Measurements from ENCODE around the gene OBSCN.

The OBSCN gene

DNA sequence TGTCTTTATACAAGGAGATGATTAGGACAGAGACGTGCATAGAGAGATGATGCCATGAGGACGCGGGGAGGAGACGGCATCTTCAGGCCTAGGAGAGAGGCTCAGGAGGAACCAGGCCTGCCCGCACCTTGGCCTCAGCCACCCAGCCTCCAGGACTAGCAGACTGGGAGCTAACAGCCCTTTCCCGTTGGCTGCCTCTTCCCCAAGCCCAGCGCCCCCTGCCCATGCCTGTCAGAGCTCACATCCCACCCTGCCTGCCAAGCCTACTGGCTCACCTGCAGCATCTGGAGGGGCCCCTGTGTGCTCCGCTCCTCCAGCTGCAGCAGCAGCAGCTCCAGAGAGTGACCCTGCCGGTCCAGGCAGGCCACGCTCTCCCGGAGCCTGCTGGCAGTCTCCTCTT is 202.8 kb downstream of the OBSCN start:
- peaks cover 17% of the 10 kb centered on the region for H3K4me1 ChIP-seq (ENCODE audit: control insufficient read depth, insufficient read depth, low read length)
- H3K9ac ChIP-seq (ENCODE audit: low read length), result no peak overlapping the region
- H3K9me3 ChIP-seq (ENCODE audit: control insufficient read depth, low read length), result no peaks in the 10 kb centered on the region
- H3K4me3 ChIP-seq (ENCODE audit: low read length), result no peak overlapping the region
- peaks cover 13% of the 10 kb centered on the region for H3K27me3 ChIP-seq (ENCODE audit: control insufficient read depth, insufficient read depth, low read length)
- no peaks in the 10 kb centered on the region for H3K36me3 ChIP-seq (ENCODE audit: control insufficient read depth, insufficient read depth, low read length)

DNA sequence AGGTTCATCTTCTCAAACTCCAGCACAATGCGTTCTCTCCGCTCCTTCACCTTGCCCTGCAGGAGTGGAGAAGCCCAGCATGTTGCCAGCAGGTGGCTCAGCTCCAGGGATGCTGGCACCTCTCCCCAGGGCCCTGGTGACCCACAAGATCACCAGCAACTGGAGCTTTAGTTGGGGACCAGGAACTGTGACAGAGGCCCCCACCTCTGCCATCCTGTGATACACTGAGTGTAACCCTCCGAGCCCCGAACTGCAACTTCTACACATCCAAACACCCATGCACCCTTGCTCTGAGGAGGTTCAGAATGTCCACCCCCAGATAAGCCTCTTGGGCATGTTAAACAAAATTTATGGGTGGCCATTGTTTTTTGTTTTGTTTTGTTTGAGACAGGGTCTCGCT is 203.3 kb downstream of the OBSCN start:
- Histone ChIP-seq H3K27me3 (ENCODE audit: control insufficient read depth, insufficient read depth, low read length) (peaks cover 18% of the 10 kb centered on the region), H3K4me3 (ENCODE audit: low read length) (no peak overlapping the region), H3K9me3 (ENCODE audit: control insufficient read depth, low read length) (no peaks in the 10 kb centered on the region), H3K4me1 (ENCODE audit: control insufficient read depth, insufficient read depth, low read length) (peaks cover 20% of the 10 kb centered on the region), H3K36me3 (ENCODE audit: control insufficient read depth, insufficient read depth, low read length) (no peaks in the 10 kb centered on the region), H3K9ac (ENCODE audit: low read length) (no peak overlapping the region)

GRCh38 chr1:228411548-228412430 is 203.9 kb downstream of the OBSCN start:
- H3K4me1 ChIP-seq (ENCODE audit: control insufficient read depth, insufficient read depth, low read length), result peaks cover 22% of the 10 kb centered on the region
- H3K4me3 ChIP-seq (ENCODE audit: low read length), result no peak overlapping the region
- no peak overlapping the region for H3K9ac ChIP-seq (ENCODE audit: low read length)
- peaks cover 24% of the 10 kb centered on the region for H3K27me3 ChIP-seq (ENCODE audit: control insufficient read depth, insufficient read depth, low read length)
- H3K9me3 ChIP-seq (ENCODE audit: control insufficient read depth, low read length), result no peaks in the 10 kb centered on the region
- H3K36me3 ChIP-seq (ENCODE audit: control insufficient read depth, insufficient read depth, low read length), result no peaks in the 10 kb centered on the region

DNA sequence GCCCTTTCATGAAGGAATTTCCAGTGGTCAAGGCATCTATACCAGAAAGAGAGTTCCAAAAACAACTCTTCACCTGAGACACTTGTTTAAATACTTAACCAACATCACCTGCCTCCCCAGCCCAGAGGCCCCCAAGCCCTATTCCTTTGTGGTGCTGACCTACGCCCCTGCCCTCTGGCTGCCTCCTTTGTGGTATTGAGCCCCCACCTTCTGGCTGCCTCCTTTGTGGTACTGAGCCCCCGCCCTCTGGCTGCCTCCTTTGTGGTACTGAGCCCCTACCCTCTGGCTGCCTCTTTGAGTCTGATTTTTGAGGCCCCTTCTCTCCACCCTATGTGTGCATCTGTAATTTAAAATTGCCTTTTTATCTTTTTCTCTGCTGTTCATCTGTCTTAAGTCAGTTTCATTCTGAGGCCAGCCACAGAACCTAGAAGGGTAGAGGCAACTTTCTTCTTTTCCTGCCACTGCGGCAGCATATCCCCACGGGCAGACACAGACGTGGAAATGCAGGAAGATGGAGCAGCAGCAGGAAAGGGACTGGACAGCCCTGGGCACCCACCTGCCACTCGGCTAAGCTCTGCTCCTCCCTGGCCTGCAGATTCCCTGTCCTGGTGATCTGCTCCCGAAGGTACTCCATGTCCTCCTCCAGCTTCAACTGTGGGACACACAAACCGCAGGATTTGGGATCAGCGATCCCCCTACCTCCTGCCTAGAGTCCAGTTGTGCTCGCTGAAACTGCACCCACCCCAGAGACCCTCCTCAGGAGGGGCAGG is 205.6 kb downstream of the OBSCN start:
- Histone ChIP-seq H3K9ac (ENCODE audit: low read length) (no peak overlapping the region), H3K4me1 (ENCODE audit: control insufficient read depth, insufficient read depth, low read length) (peaks cover 21% of the 10 kb centered on the region), H3K36me3 (ENCODE audit: control insufficient read depth, insufficient read depth, low read length) (no peaks in the 10 kb centered on the region), H3K4me3 (ENCODE audit: low read length) (no peak overlapping the region), H3K9me3 (ENCODE audit: control insufficient read depth, low read length) (no peaks in the 10 kb centered on the region), H3K27me3 (ENCODE audit: control insufficient read depth, insufficient read depth, low read length) (peaks cover 41% of the 10 kb centered on the region)

- no peaks in the 10 kb centered on the region for H3K9me3 ChIP-seq (ENCODE audit: control insufficient read depth, low read length)
- no peak overlapping the region for H3K4me3 ChIP-seq (ENCODE audit: low read length)
- H3K27me3 ChIP-seq (ENCODE audit: control insufficient read depth, insufficient read depth, low read length), result peaks cover 42% of the 10 kb centered on the region
- H3K4me1 ChIP-seq (ENCODE audit: control insufficient read depth, insufficient read depth, low read length), result peaks cover 20% of the 10 kb centered on the region
- H3K36me3 ChIP-seq (ENCODE audit: control insufficient read depth, insufficient read depth, low read length), result no peaks in the 10 kb centered on the region
- H3K9ac ChIP-seq (ENCODE audit: low read length), result no peak overlapping the region
Measured at GRCh38 chr1:228414511-228415211, 206.8 kb downstream of the OBSCN start.

GRCh38 chr1:228415221-228415620 is 207.4 kb downstream of the OBSCN start:
- no peaks in the 10 kb centered on the region for H3K9me3 ChIP-seq (ENCODE audit: control insufficient read depth, low read length)
- H3K27me3 ChIP-seq (ENCODE audit: control insufficient read depth, insufficient read depth, low read length), result peaks cover 42% of the 10 kb centered on the region
- no peaks in the 10 kb centered on the region for H3K36me3 ChIP-seq (ENCODE audit: control insufficient read depth, insufficient read depth, low read length)
- H3K4me3 ChIP-seq (ENCODE audit: low read length), result no peak overlapping the region
- peaks cover 18% of the 10 kb centered on the region for H3K4me1 ChIP-seq (ENCODE audit: control insufficient read depth, insufficient read depth, low read length)
- H3K9ac ChIP-seq (ENCODE audit: low read length), result no peak overlapping the region

DNA sequence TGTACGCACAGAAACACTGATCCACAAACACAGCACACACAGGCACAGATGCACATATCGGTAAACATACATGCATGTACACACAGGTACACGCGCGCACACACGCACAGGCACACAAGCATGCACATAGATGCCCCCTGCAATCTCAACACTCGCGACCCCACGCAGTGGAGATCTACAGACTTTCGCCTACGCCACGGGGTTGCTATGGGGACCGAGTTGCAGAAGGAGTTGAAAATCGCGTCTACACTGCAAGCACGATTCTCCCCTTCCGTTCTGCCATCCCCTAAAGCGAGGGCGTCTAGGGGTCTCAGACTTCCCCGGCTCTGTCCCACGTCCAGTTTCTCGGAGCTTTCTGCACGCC is 208.0 kb downstream of the OBSCN start:
- no peaks in the 10 kb centered on the region for H3K36me3 ChIP-seq (ENCODE audit: control insufficient read depth, insufficient read depth, low read length)
- H3K9me3 ChIP-seq (ENCODE audit: control insufficient read depth, low read length), result no peaks in the 10 kb centered on the region
- peaks cover 42% of the 10 kb centered on the region for H3K27me3 ChIP-seq (ENCODE audit: control insufficient read depth, insufficient read depth, low read length)
- H3K4me1 ChIP-seq (ENCODE audit: control insufficient read depth, insufficient read depth, low read length), result peaks cover 18% of the 10 kb centered on the region
- no peak overlapping the region for H3K4me3 ChIP-seq (ENCODE audit: low read length)
- peak overlapping the region; percentile 29 for H3K9ac ChIP-seq (ENCODE audit: low read length)

- Histone ChIP-seq H3K9me3 (ENCODE audit: control insufficient read depth, low read length) (no peaks in the 10 kb centered on the region), H3K4me3 (ENCODE audit: low read length) (no peak within 1 kb of the TSS), H3K27me3 (ENCODE audit: control insufficient read depth, insufficient read depth, low read length) (peaks cover 42% of the 10 kb centered on the region), H3K36me3 (ENCODE audit: control insufficient read depth, insufficient read depth, low read length) (no peaks in the 10 kb centered on the region), H3K9ac (ENCODE audit: low read length) (peak within 1 kb of the TSS; percentile 29), H3K4me1 (ENCODE audit: control insufficient read depth, insufficient read depth, low read length) (peaks cover 18% of the 10 kb centered on the region)
Measured at GRCh38 chr1:228416217-228416933, 208.5 kb downstream of the OBSCN start, which contains the start of gene TRIM17. Gene TRIM17, minus strand, starts transcription at chr1:228416861. Its CDS starts 1,789 bp downstream, at chr1:228415072.

GRCh38 chr1:228417061-228417460 is 209.2 kb downstream of the OBSCN start:
- H3K36me3 ChIP-seq (ENCODE audit: control insufficient read depth, insufficient read depth, low read length), result no peaks in the 10 kb centered on the region
- H3K27me3 ChIP-seq (ENCODE audit: control insufficient read depth, insufficient read depth, low read length), result peaks cover 42% of the 10 kb centered on the region
- H3K4me3 ChIP-seq (ENCODE audit: low read length), result no peak overlapping the region
- peaks cover 18% of the 10 kb centered on the region for H3K4me1 ChIP-seq (ENCODE audit: control insufficient read depth, insufficient read depth, low read length)
- H3K9ac ChIP-seq (ENCODE audit: low read length), result no peak overlapping the region
- no peaks in the 10 kb centered on the region for H3K9me3 ChIP-seq (ENCODE audit: control insufficient read depth, low read length)

DNA sequence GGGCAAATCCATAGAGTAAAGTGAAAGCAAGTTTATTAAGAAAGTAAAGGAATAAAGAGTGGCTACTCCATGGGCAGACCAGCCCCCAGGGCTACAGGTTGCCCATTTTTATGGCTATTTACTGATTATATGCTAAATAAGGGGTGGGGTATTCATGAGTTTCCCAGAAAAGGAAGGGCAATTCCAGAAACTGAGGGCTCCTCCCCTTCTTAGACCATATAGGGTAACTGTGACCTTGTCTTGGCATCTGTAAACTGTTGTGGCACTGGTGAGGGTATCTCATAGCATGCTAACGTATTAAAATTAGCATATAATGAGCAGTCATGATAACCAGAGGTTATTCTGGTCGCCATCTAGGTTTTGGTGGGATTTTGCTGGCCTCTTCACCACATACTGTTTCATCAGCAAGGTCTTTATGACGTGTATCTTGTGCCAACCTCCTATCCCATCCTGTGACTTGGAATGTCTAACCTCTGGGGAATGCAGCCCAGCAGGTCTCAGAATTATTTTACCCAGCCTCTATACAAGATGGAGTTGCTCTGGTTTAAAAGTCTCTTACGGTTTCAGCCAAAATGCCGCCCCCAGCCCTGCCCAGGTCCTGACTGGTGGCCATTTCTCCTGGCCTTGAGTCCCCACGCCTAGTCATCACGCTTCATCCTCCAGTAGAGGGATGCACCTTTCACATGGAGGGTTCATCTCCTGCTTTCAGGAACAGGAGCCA is 209.8 kb downstream of the OBSCN start:
- Histone ChIP-seq H3K9ac (ENCODE audit: low read length) (no peak overlapping the region), H3K4me3 (ENCODE audit: low read length) (no peak overlapping the region), H3K9me3 (ENCODE audit: control insufficient read depth, low read length) (no peaks in the 10 kb centered on the region), H3K36me3 (ENCODE audit: control insufficient read depth, insufficient read depth, low read length) (no peaks in the 10 kb centered on the region), H3K27me3 (ENCODE audit: control insufficient read depth, insufficient read depth, low read length) (peaks cover 42% of the 10 kb centered on the region), H3K4me1 (ENCODE audit: control insufficient read depth, insufficient read depth, low read length) (peaks cover 18% of the 10 kb centered on the region)
